Fibroblast of the aortic adventitia (primary cell): ENCODE measurements around the gene TGFBR1. TPM values are rescaled to one million over a fixed set of nuclear protein-coding genes. Genes with fewer than 3 reads are reported as not detected.

ENCODE experiments used
- DNase-seq: peaks from one replicate; pipeline ENCODE4 v3.0.0-alpha.2; 2010; ENCODE audit warnings: low read depth
- H3K4me3 ChIP-seq: 2 replicates; pipeline ENCODE4 v1.5.1; 2011; ENCODE audit warnings: low read depth, mild to moderate bottlenecking, control low read depth, low read length, moderate library complexity
- total RNA-seq: library from RNA; depleted of rRNA; stranded (reverse); fragments of >200 nt; gene quantifications from 2 replicates; pipeline ENCODE4 v1.2.3, GENCODE V29; 2012; ENCODE audit warnings: low replicate concordance
- TF ChIP-seq, protein P1 (sequence below): IDR thresholded peaks from 2 replicates; pipeline ENCODE4 v1.5.1; 2011; ENCODE audit warnings: mild to moderate bottlenecking, low read length, control low read depth, inconsistent platforms; ENCODE audit not compliant: insufficient read depth

The TGFBR1 gene
- total RNA-seq, 1 donor, result 28.8 TPM

DNA sequence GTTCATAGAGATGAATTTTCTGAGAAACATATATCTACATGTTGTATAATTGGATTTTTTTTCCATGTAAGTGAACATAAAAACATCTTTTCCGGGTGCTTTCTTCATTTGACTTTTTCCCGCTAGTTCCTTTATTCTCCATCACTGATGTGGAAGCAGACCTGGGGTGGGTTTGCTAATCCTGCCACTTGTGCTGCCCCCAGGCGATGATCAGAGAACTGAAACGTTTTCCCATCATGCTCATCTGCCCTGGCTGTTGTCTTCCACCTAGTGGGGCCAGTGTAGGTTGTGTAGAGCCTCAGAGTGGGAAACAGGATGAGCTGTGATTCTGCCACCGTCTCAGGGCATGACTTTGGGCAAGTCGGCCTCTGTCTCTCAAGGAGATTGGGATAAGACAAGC is 34.2 kb upstream of the TGFBR1 start:
- TF ChIP-seq, protein P1, sequence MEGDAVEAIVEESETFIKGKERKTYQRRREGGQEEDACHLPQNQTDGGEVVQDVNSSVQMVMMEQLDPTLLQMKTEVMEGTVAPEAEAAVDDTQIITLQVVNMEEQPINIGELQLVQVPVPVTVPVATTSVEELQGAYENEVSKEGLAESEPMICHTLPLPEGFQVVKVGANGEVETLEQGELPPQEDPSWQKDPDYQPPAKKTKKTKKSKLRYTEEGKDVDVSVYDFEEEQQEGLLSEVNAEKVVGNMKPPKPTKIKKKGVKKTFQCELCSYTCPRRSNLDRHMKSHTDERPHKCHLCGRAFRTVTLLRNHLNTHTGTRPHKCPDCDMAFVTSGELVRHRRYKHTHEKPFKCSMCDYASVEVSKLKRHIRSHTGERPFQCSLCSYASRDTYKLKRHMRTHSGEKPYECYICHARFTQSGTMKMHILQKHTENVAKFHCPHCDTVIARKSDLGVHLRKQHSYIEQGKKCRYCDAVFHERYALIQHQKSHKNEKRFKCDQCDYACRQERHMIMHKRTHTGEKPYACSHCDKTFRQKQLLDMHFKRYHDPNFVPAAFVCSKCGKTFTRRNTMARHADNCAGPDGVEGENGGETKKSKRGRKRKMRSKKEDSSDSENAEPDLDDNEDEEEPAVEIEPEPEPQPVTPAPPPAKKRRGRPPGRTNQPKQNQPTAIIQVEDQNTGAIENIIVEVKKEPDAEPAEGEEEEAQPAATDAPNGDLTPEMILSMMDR, result no peak
- no peak overlapping the region for H3K4me3 ChIP-seq
- no peak for DNase-seq

DNA sequence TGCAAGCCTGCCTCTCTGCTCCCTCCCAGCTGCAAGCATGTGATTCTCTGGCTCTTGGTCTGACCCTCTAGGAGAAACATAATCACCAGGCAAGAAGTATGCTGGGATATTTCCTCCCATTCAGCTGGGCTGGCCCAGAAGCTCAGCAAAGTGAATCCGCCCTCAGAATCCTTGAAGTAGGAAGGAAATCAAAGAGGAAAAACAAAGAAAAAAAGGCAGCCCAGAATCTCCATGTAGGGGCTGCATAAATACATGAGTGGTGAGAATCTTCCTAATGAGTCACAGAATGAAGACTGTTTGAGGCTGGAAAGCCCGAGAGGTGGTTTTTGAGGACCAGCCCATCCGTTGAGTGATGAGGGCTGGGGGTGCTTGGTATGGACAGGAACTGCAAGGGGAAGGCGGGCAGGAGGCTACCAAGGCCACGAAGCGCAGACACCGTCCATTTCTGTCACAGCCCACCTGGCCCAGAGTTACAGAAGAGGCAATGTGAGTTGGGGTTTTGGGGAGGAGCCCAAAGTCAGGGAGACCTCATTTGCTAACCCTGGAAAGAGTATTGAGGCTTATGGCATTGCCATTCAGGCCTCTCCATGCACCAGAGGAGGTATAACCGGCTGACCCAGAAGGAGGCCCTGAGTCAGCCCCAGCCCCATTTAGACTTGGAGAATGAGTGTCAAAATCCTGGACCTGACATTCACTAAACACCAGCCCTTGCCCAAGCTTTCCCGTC is 33.4 kb upstream of the TGFBR1 start:
- TF ChIP-seq, protein P1, result no peak
- peak; percentile 16 for DNase-seq
- no peak overlapping the region for H3K4me3 ChIP-seq

DNA sequence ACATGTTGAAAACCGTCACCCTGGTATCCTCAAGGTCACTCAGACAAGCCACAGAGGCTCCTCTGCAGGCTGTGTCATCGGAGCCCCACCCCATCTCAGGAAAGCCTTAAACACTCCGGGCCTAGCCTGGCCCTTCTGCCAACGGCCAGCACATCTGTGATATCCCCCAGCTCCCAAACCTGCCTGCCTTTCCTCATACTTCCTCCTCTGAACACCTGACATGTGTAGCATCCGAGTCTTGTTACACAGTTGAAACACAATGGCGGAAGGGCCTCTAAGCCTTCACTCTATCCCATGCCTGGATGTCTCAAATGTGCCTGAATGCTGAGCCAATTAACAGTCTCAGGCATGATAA is 32.9 kb upstream of the TGFBR1 start:
- DNase-seq, result no peak
- TF ChIP-seq, protein P1, result no peak
- no peak overlapping the region for H3K4me3 ChIP-seq

GRCh38 chr9:99073347-99073746 is 31.6 kb upstream of the TGFBR1 start:
- TF ChIP-seq, protein P1, result no peak

GRCh38 chr9:99073985-99074901 is 30.7 kb upstream of the TGFBR1 start:
- DNase-seq, result no peak
- TF ChIP-seq, protein P1, result no peak
- H3K4me3 ChIP-seq, result no peak overlapping the region

More at GRCh38 chr9:99073347-99073746, 31.6 kb upstream of the TGFBR1 start:
- no peak for DNase-seq
- H3K4me3 ChIP-seq, result no peak overlapping the region

DNA sequence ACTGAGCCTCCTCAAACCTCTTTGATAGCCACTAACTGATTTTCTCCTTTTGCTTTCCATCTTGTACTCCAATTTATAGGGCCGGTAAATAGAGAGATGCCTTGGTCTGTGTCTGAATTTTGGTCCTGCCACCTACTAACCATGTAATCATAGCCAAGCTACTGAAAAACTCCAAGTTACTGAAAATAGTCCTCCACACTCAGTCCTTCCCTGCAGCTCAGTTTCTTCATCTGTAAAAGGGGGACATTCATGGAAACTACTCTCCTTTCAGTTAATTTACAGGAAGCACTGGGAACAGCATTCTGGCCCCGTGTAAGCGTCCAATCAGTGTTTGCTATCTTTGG is 30.0 kb upstream of the TGFBR1 start:
- no peak for DNase-seq
- no peak overlapping the region for H3K4me3 ChIP-seq
- TF ChIP-seq, protein P1, result no peak
